ENCODE results near the gene RNU2-63P.
"Not testable (repeated sequence)": the region's sequence is repeated elsewhere in the genome, so short reads cannot be mapped to it uniquely, and the experiment has no call there.

The RNU2-63P gene

DNA sequence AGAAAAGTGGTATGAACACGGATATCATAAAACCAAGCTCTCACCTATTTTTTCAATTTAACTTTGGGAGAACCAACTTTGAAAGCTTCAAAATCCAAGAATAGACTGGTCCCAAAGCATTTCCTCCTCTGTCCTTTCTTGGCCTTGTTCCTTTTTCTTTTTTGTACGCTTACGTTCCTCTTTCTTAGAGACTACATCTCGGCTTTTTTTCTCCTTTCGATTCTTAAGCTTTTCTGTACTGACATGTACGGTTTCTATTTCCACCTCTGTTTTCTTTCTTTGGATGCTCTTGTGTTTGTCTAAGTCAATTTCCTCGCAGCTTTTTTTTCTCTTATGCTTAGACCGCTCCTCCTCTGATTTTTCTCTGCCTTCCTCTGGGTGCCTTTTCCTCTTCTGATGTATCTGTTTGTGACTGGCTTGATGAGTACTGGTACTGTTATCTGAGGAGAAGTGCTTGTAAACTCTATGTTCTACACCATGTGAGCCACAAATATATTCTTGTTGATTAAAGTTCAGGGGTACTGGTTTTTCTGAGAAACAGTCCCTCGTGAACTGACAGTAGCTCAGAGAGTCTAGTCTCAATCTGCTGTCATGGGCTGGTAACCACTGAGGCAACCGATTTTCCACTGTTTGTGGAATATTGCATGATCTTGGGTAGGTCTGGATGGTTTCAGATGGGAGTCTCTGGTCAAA lies 11.5 kb upstream of the RNU2-63P start:
- DNase-seq: no peak

DNA sequence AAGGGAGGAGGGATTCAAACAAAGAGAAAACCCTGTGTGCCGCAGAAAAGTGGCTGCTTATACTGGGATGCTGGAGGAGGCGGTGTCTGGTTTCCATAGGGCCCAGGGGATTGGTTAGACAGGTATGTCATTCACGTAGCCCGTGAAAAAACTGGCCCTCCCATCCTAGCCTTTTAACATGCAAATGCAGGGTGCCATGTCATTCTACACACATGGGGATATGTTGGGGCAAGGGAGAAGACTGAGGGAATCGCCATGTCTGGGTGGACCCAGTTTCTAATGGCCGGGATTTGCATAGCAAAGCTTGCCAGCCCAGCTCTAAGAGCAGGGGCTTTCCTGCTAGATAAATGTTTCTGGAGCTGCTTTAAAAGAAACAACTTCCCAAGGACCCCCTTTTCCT lies 8.2 kb upstream of the RNU2-63P start:
- no peak for DNase-seq

DNA sequence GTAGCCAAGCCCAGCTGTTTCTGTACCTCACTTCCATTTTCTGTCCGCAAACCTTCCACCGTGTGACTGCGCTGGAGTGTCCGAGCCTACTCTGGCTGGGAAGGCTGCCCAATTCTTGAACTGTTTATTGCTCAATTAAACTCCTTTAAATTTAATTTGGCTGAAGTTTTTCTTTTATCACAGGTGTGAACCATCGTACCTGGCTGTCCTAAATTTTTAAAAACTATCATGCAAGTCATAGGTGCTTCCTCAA lies 6.2 kb upstream of the RNU2-63P start:
- DNase-seq: no peak

DNA sequence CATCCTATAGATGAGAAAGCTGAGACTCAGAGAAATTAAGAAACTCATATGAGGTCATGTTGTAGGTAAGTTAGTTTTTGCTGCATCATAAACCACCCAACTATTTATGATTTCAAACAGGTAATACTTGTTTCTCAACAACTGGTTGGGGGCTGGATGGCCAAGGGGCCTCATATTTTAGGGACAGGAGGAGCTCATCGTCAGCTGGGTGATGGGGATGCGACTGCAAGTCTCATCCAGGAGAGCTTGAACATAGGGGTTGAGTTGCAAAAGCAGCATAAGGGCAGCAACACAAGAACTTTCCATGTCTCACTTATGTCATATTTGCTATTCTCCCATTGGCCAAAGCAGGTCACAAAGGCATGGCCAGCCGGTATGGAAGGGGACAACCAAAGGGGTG lies 3.6 kb upstream of the RNU2-63P start:
- no peak for DNase-seq

DNA sequence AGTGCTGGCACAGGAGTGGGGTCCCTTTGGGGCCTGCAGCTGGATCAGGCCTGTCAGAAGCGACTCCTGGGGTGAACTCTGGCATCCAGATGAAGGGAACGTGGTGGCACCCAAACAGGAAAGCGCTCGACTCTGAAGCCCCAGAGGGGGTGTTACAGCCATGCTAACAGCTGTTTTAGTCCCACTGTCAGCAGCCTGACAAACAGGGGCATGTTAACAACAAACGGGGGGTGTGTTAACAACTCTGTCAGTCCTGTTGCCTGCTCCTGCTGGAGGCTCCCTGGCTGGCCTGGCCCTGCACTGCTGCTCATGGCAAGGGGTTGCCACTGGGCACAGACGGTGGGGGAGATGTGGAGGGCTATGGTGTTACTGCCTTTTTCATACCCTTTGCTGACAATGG lies 2.6 kb upstream of the RNU2-63P start:
- DNase-seq: no peak

DNA sequence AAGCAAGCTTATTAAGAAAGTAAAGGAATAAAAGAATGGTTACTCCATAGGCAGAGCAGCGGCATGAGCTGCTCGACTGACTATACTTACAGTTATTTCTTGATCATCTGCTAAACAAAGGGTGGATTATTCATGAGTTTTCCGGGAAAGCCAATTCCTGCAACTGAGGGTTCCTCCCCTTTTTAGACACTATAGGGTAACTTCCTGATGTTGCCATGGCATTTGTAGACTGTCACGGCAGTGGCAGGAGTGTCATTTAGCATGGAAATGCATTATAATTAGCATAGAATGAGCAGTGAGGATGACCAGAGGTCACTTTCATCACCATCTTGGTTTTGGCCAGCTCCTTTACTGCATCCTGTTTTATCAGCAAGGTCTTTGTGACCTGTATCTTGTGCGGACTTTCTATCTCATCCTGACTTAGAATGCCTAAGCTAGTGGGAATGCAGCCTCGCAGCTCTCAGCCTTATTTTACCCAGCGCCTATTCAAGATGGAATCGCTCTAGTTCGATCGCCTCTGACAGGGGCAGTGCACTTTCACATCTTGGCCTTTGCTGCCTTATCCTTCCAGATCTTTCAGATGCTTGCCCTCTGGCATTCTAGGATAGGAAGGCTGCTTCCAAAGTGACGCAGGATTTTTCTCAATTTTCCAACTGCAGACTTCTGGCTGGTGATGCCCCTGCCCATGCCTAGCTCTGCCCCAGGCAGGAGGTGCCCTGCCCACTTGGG lies 1.9 kb upstream of the RNU2-63P start:
- DNase-seq: not testable (repeated sequence)

DNA sequence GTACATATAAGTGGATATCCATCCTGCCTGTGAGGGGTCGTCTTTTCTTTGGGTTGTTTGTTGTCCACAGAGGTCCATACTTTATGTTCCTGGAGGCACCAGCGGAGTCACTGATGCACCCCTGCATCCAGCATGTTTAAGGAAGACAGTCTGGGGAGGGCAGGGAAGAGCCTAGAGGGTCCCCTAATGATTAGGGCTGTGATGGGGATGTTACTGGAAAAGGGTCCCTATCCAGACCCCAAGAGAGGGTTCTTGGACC lies 1.4 kb upstream of the RNU2-63P start:
- DNase-seq: not testable (repeated sequence)

DNA sequence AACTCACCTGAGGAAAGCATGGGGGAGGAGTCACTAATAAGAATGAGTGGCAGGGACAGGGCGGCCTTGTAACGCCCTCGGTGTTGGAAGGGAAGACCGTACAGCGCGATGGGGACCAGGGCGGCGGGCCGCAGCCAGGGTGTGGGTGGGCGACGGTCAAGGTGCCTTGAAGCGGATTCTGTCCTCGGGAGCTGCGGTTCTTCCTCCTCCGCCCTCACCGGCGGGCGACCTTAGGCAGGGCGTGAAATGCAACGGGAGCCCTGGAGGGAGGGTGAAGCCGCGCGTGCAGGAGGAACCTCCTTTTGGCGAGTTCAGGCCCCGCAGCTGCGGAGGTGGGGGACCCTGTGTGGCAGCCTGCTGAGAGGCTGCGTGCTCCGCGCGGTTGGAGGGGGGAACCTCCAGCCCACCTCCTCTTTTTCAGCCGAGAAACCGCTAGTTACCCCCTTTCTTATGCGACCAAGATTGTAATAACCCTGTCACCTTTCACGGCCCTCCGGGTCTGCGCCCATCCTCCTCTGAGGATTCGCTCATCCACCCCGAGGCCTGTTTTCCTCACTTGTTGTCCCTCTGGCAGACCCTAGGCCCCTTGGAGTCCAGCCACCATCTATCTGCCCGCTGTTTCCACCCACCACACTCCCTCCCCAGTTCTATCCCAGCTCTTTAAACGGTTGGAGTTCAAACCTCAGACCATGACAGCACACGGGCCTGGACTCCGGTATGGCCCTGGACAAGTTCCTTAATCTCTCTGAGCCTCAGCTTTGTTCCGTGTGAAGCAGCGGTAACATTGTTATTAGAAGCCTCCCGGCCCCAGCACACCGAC lies 823 bp upstream of the RNU2-63P start:
- no peak for DNase-seq

DNA sequence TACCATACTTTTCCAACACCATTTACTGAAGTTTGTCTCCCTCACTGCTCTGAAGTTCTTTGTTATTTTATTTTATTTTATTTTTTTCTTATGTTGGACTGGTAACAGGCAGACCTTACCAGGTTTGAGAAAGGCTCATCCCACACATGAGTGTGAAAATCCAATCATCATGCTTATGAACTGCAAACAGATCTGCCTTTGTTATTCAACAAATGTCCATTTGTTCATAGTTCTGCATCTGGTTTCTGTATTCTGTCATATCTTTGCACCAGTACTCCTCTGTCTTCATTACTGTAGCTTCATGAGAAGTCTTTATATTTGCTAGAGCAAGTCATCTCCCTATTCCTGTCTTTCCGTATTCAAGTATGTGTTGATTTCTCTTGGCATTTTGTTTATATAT lies 5.3 kb downstream of the RNU2-63P start:
- no peak for DNase-seq

DNA sequence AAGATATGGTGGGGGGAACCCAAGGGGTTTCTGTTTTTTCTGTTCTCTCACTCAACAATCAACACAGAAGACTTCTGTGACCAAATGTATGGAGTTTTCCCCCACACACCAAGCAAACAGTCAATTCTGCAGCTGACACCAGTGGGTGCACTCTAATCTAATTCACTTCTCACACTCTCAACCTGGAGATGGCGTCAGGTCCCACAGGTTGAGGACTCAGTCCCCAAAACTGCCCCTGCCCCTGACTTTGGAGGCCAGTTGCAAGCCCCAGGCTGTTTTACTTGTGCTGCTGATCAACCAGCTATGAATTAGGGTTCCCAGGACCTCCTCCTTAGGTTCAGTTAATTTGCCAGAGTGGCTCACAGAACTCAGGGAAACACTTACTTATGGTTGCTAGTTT lies 6.2 kb downstream of the RNU2-63P start:
- no peak for DNase-seq

DNA sequence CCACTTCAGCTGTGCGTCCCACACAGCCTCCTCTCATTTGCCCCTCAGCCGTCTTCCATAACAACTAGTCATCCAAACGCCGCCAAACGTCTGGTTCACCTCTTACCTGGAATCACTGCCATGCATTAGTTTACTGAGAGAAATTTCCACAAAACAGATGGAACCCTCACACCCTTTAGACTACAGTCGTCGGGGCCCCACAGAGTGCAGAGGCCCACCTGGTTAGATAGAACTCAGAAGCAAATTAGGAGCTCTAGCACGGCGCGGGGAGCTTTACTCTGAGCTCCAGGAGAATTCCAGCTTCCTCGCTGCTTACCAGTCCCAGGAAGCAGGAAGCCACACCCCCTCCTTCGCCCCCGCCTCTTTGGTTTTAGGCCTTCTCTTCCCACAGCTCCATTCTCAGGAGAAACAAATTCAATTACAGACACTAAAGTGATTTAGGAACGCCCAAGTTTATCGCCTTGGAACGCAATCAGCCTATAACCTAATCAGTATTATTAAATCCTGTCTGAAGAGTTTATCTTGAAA lies 9.4 kb downstream of the RNU2-63P start:
- DNase-seq: no peak

DNA sequence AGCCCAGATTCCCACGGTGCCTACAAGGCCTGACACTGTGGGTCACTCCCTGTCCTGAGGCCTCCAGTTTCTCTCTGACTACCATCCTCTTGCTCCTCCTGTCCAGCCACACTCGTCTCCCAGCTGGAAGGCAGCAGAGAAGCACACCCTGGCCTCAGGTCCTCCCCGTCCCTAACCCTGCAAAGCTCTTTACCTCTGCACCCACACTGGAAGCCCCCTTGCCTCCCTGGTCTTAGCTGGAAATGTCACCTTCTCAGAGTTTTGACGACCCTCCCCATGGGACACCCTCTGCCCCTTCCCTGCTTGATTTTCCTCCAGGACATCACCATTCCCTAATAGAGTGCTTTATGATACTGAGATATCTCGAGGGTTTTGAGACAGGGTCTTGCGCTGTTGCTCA lies 10.6 kb downstream of the RNU2-63P start:
- no peak for DNase-seq

DNA sequence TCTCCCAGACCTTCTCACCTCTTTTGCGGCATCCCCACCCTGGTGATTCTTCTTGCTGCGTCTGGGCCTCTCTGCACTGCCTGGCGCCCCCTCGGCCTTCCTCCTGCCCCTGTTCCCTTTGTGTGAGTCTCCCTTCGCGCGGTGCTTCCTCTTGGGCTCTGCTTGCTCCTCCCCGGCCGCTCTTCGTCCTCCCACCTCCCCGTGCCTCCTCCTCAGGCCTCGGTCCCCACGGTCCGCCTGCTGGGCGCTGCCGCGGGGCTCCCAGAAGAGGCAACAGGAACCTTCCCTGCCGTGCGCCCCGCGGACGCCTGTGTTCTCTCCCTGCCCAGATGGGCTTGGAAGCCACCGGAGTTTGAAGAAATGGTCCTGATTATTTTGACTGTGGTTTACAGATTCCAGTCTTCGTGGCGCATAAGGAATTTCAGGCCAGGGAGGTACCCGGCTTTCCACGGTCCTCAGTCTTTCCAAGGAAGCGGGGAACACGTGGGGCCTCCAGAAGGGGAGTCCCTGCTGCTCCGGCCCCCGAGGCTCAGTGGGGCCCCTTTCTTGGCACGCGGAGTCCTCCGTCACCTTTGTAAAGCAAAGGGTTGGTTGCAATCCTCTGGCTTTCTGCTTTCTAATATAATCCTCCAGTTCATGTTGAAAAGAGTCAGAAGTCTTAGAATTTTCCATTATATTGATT lies 13.1 kb downstream of the RNU2-63P start:
- no peak for DNase-seq

DNA sequence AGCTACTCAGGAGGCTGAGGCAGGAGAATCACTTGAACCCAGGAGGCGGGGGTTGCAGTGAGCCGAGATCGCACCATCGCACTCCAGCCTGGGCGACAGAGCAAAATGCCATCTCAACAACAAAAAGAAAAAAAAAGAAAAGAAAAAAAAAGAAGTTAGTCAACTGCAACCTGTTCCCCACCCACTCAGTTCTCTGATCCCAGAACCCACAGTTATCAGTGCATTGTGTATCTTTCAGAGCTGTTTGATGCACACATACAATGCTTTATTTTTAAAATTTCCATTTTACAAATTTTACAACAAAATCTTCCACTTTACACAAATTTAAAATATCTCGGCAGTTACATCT lies 14.0 kb downstream of the RNU2-63P start:
- no peak for DNase-seq

DNA sequence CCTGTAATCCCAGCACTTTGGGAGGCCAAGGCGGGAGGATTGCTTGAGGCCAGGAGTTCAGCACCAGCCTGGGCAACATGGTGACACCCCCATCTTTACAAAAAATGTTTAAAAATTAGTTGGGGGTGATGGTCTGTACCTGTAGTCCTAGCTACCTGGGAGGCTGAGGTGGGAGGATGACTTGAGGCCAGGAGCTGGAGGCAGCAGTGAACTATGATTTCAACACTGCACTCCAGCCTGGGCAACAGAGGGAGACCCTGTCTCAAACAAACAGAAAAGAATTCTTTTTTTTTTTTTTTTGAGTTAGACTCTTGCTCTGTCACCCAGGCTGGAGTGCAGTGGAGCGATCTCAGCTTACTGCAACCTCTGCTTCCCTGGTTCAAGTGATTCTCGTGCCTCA lies 15.9 kb downstream of the RNU2-63P start:
- DNase-seq: not testable (repeated sequence)

DNA sequence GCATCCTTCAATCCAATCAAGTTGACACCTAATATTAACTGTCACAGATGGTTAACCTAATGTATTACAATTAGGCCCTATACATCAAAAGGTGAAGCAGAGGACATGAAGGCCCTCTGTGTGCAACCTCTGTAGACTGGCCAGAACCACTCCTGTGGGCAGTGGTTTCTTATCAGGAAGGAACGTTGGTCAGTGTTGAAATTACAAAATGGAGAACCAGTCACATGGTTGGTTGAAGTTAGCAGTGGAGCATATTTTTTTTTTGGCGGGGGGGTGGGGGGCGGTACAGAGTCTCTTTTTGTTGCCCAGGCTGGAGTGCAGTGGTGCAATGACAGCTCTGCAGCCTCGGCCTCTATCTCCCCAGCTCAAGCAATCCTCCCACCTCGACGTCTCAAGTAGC lies 19.8 kb downstream of the RNU2-63P start:
- DNase-seq: no peak

DNA sequence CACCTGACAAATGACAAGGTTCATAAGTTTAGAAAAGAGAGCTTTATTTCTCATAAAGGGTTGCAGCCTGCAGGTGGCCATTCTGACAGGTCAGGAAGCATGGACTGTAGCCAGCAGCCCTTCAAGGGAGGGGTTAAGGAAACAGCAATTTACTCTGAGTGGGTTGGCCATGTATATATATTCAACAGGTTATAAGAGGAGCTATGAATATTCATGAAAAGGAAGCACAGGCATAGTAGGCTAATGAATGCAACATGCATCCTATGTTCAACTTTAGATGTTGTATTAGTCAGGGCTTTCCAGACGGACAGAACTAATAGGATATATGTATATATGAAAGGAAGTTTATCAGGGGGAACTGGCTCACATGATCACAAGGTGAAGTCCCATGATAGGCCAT lies 20.6 kb downstream of the RNU2-63P start:
- no peak for DNase-seq

DNA sequence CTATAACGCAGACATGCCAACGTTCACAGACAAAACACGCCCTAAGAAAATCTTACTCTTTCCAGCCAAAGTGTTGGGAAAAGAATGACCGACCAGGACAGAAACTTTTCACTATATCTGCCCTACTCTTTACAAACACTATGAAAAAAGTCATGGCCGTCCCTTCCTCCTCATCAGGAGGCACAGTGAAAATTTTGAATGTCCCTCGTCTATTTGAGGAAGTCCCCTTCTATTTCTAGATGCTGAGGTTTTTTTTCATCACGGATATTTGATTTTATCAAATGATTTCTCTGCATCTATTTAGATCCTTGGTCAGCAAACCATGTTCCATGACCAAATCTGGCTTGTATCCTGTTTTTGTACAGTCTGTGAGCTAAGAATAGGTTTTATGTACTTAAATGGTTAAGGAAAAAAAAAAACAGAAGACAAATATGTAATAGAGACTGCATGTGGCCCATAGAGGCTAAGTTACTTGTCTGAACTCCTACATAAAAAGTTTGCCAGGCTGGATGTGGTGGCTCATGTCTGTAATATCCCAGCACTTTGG lies 22.0 kb downstream of the RNU2-63P start:
- not testable (repeated sequence) for DNase-seq

DNA sequence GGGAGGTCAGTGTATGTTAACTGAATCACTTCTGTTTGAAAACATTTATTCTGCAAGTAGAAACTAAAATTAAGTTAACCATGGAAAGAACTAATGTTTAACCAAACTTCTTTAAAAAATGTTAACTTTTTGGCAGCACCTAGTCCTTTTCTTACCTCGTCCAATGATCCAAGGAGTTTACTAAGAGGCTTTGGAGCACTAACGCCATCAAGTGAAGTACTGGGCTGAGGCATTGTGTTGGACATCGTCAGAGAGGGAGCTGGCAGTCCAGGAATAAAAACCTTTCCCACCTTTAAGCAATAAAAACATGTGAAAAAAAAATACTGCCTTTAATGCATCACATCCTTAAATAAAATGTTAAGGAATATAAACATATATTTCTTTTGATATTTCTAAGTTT lies 23.8 kb downstream of the RNU2-63P start:
- DNase-seq: not testable (repeated sequence)

DNA sequence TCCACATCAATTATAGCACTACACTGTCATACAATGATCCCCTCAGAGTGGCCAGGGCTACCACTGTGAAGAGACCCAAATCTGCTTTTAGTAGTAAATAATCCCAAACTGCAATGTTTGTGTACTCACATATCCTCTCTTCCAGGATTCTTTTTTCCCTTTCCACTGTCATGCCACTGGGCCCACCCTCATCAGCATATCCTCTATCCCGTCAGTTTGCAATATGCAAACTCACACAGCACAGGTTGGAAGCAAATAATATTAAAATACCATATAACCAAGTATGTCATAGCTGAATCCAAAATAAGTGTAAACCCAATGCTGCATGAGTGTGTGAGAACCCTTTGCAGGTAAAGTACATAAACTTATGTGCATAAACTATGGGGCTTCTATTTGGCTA lies 28.9 kb downstream of the RNU2-63P start:
- DNase-seq: not testable (repeated sequence)

DNA sequence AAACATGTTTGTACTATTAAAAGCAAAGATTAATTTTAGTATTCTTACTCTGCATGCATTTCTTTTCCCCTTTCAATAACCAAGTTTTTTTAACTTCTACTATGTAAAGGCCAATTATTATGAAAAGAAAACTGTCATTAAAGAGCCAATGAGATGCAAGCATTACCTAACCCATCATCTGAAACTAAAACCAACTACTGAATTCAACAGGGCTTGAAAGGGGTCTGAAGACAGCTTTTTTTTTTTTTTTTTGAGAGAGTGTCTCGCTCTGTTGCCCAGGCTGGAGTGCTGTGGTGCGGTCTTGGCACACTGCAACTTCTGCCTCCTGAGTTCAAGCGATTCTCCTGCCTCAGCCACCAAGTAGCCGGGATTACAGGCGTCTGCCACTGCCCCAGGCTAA lies 30.4 kb downstream of the RNU2-63P start:
- not testable (repeated sequence) for DNase-seq

DNA sequence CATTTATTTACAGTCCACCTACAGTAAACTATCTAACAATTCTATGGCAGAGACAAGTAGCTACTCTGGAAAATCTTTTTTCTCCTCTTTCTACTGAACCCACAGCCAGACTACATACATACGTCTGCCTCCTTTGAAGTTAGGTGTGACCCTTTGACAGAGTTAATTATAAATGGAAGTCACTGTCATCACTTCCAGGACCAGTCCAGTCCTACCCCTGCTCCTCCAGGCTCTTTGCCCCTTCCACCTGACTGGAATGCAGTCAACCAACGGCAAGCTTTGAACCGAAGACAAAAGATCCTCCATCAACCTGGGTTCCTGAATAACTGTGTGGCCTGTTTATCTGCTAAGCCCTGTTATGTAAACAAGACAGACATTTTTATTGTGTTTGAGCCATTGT lies 35.2 kb downstream of the RNU2-63P start:
- DNase-seq: not testable (repeated sequence)

DNA sequence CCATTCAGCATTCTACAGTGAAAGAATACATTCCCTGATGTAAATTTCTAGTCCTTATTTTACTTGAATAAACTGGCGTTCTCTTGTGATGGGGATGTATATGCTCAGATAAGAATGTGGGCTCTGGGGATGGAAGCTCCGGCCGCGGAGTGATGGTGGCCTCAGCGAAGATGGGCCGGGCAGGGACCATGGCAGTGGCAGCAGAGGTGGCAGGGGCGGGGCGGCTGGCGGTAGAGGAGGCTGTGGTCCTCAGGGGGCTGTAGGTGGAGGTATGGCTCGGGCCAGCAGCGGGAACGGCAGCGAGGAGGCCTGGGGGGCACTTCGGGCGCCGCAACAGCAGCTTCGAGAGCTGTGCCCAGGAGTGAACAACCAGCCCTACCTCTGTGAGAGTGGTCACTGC lies 44.0 kb downstream of the RNU2-63P start:
- DNase-seq: not testable (repeated sequence)

All from CD4-positive, alpha-beta T cell treated with Interferon gamma for 1 hour (primary cell).